NCI-H128 (cell line): Measurements from ENCODE around the gene KIR3DL1.
"Not testable (repeated sequence)": the region's sequence is repeated elsewhere in the genome, so short reads cannot be mapped to it uniquely, and the experiment has no call there.

Source experiments
- DNase-seq: peaks from one replicate; lab custom pipeline; 2025; ENCODE audit not compliant: unreplicated experiment; lab: John Stamatoyannopoulos, UW

The KIR3DL1 gene

DNA sequence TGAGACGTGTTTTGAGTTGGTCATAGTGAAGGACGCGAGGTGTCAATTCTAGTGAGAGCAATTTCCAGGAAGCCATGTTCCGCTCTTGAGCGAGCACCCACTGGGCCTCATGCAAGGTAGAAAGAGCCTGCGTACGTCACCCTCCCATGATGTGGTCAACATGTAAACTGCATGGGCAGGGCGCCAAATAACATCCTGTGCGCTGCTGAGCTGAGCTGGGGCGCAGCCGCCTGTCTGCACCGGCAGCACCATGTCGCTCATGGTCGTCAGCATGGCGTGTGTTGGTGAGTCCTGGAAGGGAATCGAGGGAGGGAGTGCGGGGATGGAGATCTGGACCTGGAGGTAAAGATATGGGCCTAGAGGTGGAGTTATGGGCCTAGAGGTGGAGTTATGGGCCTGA lies at the start of gene KIR3DL1:
Gene KIR3DL1, plus strand, starts transcription at position 218 of the 400 bp plus-strand sequence.
- DNase-seq, result not testable (repeated sequence)

DNA sequence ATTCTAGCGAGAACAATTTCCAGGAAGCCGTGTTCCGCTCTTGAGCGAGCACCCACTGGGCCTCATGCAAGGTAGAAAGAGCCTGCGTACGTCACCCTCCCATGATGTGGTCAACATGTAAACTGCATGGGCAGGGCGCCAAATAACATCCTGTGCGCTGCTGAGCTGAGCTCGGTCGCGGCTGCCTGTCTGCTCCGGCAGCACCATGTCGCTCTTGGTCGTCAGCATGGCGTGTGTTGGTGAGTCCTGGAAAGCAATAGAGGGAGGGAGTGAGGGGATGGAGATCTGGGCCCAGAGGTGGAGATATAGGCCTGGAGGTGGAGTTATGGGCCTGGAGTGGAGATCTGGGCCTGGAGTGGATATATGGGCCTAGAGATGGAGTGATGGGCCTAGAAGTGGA lies 46.6 kb upstream of the KIR3DL1 start, which contains the start of gene KIR2DL1:
Gene KIR2DL1, plus strand, starts transcription at position 148 of the 400 bp plus-strand sequence. Its CDS starts 58 bp downstream, at position 206.
- DNase-seq, result not testable (repeated sequence)

DNA sequence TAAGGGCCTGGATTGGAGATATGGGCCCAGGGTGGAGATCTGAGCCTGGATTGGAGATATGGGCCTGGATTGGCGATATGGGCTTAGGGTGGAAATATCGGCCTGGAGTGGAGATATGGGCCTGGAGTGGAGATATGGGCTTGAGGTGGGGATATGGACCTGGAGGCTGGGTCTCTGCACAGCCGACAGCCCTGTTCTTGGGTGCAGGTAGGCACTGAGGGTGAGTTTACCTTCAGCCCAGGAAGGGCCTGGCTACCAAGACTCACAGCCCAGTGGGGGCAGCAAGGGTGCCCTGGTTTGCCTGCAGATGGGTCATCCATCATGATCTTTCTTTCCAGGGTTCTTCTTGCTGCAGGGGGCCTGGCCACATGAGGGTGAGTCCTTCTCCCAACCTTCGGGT lies 45.8 kb upstream of the KIR3DL1 start:
- not testable (repeated sequence) for DNase-seq

DNA sequence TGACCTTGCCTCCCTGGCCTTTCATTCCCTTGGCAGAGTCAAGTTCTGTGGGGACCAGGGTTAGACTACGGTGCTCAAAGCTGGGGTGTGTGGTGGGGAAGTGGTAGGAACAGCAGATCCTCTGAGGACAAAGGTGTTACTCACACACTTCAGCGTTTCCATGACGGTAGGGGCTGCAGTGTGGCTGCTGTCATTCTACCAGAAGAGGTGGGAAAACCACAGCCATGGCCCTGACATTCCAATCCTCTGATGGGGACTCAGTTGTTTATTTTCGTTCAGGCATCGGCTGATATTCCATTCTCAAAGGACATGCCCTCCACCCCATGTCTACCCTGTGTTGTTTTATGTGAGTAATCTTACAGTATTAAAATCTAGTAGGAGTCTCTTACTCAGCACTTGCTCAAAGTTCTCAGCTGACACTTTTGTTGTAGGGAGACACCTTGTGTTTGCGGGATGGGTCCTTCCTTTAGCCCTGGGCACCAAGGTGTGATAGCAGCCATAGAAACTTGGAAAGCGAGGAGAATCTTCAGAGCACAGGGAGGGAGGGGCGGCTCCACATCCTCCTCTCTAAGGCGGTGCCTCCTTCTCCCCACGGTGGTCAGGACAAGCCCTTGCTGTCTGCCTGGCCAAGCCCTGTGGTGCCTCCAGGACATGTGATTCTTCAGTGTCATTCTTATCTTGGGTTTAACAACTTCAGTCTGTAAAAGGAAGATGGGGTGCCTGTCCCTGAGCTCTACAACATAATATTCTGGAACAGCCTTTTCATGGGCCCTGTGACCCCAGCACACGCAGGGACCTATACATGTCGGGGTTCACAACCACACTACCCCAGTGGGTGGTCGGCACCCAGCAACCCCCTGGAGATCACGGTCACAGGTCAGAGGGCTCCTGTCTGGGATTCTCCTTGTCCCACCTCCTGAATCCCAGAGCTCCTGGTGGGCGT lies 45.0 kb upstream of the KIR3DL1 start:
- not testable (repeated sequence) for DNase-seq

DNA sequence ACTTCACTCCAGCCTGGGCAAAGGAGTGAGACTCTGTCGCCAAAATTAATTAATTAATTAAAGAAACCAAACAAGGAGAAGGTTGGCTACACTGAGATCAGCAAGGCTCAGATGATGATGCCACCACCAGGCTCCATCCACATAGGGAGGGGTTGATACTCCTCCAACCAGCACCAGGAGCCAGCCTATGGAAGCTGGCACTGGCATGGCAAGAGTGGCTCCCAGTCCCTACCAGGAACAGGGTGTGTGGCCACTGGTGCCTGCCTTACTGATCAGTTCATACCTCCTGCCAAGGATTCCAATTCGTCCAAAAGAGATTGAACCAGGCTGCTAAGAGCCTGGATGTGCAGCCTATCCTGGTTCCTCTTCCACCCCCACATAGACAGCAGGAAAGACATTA lies 43.6 kb upstream of the KIR3DL1 start:
- DNase-seq, result not testable (repeated sequence)

DNA sequence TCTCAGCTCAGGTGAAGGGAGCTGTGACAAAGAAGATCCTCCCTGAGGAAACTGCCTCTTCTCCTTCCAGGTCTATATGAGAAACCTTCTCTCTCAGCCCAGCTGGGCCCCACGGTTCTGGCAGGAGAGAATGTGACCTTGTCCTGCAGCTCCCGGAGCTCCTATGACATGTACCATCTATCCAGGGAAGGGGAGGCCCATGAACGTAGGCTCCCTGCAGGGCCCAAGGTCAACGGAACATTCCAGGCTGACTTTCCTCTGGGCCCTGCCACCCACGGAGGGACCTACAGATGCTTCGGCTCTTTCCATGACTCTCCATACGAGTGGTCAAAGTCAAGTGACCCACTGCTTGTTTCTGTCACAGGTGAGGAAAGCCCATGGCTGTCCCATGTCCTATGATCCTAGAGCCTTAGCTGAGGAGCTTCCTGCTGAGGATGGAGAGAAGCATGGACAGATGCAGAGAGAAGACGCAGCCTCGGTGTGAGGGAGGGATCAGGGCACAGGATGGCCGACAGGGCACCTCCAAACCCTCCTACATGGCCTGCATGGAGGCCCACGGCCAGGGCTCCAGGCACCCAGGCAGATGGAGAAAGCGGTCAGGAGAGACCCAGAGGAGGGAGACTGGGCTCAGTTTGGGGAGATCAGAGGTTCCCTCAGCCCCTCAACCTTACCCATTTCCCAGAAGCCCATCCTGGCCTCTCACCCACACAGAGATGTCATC lies 41.0 kb upstream of the KIR3DL1 start:
- DNase-seq, result not testable (repeated sequence)

DNA sequence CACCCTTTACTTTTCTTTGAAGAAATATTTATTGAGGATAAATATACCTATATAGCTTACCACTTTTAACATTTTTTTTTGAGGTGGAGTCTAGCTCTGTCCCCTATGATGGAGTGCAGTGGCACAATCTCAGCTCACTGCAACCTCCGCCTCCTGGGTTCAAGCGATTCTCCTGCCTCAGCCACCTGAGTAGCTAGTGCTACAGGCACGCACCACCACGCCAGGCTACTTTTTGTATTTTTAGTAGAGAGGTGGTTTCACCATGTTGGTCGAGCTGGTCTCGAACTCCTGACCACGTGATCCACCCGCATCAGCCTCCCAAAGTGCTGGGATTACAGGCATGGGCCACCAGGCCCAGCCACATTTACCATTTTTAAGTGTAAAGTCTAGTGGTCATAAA lies 40.4 kb upstream of the KIR3DL1 start:
- DNase-seq, result not testable (repeated sequence)

DNA sequence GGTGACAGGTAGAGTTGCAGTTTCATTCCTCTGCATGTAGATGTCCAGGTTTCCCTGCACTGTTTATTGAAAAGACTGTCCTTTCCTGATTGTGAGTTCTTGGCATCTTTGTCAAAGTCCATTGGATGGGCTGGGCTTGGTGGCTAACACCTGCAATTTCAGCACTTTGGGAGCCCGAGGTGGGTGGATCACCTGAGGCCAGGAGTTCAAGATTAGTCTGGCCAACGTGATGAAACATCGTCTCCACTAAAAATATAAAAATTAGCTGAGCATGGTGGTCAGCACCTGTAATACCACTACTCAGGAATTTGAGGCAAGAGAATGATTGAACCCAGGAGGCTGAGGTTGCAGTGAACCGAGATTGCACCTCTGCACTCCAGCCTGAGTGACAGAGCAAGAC lies 38.4 kb upstream of the KIR3DL1 start:
- DNase-seq, result not testable (repeated sequence)

DNA sequence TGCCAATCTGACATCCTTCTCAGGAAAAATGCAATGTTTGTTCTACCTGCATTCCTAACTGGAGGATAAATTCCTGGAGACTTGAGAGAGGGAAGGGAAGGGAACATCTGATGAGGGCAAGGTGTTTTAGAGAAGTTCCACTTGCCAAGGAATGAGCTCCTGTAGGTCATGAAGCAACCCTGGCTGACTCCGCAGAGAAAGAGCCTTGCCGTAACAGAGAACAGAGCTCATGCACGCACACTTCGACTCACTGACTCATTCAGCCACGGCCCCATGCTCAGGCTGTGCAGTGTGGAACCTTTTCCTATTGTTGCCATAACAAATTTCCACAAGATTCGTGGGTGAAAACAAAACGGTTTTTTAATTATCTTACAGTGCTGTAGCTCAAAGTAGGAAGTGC lies 37.4 kb upstream of the KIR3DL1 start:
- not testable (repeated sequence) for DNase-seq

DNA sequence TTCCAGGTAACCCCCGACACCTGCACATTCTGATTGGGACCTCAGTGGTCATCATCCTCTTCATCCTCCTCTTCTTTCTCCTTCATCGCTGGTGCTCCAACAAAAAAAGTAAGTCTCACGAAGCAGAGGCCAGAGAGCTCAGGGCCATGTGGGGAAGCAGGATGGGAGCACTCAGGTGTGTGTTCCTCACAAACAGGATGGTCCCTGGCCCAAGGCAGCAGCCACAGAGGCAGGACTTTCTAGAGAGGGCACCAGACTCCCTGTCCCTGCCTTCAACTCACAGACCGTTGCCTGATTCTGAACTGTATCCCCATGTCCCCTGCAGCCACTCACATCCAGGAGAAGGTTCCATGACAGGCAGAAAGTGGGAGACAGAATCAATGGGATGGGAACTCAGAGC lies 33.4 kb upstream of the KIR3DL1 start:
- DNase-seq, result not testable (repeated sequence)

DNA sequence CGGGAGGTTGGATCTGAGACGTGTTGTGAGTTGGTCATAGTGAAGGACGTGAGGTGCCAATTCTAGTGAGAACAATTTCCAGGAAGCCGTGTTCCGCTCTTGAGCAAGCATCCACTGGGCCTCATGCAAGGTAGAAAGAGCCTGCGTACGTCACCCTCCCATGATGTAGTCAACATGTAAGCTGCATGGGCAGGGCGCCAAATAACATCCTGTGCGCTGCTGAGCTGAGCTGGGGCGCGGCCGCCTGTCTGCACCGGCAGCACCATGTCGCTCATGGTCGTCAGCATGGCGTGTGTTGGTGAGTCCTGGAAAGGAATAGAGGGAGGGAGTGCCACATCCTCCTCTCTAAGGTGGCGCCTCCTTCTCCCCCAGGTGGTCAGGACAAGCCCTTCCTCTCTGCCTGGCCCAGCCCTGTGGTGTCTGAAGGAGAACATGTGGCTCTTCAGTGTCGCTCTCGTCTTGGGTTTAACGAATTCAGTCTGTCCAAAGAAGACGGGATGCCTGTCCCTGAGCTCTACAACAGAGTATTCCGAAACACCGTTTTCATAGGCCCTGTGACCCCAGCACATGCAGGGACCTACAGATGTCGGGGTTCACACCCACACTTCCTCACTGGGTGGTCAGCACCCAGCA lies 30.1 kb upstream of the KIR3DL1 start:
- not testable (repeated sequence) for DNase-seq

DNA sequence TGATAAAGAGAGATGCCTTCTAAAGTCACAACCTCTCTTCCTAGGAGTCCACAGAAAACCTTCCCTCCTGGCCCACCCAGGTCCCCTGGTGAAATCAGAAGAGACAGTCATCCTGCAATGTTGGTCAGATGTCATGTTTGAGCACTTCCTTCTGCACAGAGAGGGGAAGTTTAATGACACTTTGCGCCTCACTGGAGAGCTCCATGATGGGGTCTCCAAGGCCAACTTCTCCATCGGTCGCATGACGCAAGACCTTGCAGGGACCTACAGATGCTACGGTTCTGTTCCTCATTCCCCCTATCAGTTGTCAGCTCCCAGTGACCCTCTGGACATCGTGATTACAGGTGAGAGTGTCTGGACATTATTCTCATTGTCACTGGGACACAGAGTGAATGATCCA lies 28.1 kb upstream of the KIR3DL1 start:
- not testable (repeated sequence) for DNase-seq

DNA sequence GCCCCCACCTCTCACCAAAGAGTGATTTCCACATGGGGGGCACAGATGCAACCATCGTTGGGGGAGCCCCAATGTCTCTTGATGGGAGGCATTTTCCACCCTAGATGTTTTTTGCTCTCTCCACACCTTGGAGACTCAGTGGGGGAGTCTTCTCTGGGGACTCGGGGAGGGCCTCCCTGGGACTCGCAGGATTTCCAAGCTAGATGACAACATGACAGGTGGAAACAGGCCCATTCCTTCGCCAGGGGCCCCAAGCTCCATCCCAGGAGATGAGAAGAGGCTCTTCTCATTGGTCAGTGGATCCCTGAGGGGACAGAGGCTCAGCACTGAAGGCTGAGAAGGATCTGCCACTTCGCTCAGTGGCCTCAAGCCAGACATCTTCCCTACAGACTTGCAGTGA lies 25.6 kb upstream of the KIR3DL1 start:
- no peak for DNase-seq

DNA sequence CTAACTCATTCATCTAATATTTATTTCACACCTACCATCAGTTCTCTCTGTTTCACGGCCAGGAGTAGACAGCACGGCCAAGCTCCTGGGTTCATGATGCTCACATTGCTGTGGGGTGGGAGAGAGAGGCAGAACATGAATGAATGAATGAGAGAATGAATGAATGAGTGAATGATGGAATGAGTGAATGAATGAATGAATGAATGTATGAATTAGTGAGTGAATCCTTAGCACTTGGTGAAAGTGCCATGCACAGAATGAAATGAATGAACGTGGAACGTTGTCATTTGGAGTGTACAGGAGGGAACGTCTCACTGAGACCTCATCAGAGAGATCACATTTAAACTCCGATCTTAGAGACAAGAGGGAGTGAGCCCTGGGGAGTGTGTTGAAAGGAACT lies 24.8 kb upstream of the KIR3DL1 start:
- DNase-seq, result no peak

DNA sequence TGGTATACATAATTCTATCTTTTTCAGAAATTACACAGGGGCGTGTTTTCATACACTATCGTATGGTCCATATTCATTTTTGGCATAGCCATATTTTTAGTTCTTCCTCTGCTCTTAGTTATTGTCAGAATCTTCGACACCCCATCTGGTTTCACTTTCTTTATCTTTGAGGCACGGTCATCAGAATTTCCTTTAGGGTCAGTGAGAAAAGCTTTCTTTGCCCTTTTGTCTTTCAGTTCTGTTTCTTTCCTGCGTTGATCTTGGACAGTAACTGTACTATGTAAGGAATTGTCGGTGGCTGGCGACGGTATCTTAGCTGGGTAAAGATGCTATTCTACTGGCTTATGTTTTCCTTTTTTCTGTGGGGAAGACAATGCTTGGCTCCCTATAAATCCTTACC lies 23.5 kb upstream of the KIR3DL1 start:
- DNase-seq, result no peak

DNA sequence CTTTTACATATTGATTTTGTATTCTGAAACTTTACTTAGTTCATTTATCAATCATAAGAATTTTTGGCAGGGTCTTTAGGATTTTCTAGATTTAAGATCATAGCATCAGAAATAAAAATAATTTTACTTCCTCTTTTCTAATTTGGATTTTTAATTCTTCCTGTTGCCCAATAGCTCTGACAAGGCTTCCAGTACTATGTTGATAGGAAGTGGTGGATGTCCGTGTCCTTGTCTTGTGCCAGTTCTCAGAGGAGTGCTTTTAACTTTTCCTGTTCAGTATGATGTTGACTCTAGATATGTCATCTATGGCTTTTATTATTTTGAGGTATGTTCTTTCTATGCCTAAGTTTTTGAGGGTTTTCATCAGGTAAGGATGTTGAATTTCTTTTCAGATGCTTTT lies 20.5 kb upstream of the KIR3DL1 start:
- no peak for DNase-seq

DNA sequence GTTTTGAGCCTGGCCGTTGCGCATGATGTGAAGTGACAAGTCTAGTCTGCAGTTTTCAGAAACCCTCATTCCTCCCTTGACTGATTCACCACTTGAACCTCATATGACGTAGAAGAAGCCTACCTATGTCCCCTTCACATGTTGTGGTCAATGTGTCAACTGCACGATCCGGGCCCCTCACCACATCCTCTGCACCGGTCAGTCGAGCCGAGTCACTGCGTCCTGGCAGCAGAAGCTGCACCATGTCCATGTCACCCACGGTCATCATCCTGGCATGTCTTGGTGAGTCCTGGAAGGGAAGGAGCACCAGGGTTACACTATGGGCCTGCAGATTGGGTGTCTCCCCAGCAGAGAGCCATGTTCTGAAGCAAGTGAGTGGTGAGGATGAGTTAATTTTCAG lies 12.9 kb upstream of the KIR3DL1 start, which contains the start of gene KIR2DL4:
Gene KIR2DL4, plus strand, starts transcription at position 201 of the 400 bp plus-strand sequence. Its CDS starts 42 bp downstream, at position 243.
- no peak for DNase-seq

DNA sequence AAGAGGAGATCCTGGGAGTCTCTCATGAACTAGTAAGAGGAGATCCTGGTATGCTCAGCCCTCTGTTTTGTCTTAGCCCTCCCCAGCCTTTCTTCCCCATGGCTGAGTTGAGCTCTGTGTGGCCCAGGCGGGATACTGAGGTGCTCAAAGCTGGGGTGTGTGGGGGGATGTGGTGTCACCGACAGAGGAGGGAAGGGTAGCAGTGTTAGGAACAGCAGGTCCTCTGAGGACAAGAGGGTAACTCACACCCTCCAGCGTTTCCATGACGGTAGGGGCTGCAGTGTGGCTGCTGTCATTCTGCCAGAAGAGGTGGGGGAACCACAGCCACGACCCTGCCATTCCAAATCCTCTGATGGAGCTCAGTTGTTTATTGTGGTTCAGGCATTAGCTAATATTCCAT lies 12.2 kb upstream of the KIR3DL1 start:
- no peak for DNase-seq

DNA sequence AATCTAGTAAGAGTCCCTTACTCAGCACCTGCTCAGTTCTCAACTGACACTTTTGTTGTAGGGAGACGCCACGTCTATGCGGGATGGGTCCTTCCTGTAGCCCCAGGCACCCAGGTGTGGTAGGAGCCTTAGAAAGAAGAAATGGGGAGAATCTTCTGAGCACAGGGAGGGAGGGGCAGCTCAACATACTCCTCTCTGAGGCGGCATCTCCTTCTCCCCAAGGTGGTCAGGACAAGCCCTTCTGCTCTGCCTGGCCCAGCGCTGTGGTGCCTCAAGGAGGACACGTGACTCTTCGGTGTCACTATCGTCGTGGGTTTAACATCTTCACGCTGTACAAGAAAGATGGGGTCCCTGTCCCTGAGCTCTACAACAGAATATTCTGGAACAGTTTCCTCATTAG lies 11.7 kb upstream of the KIR3DL1 start:
- no peak for DNase-seq

DNA sequence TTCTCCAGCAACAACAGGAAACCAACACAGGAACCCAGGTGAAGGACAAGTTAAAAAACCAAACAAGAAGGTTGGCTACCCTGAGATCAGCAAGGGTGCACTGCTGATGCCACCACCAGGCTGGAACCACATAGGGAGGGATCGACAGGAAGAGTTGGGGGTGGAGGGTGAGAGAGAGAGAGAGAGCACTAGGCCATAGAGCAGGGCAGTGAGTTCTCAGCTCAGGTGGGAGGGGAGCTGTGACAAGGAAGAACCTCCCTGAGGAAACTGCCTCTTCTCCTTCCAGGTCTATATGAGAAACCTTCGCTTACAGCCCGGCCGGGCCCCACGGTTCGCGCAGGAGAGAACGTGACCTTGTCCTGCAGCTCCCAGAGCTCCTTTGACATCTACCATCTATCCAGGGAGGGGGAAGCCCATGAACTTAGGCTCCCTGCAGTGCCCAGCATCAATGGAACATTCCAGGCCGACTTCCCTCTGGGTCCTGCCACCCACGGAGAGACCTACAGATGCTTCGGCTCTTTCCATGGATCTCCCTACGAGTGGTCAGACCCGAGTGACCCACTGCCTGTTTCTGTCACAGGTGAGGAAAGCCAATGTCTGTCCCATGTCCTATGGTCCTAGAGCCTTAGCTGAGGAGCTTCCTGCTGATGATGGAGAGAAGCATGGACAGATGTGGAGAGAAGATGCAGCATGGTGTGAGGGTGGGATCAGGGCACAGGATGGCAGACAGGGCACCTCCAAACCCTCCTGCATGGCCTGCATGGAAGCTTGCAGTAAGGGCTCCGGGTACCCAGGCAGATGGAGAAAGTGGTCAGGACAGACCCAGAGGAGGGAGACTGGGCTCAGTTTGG lies 10.4 kb upstream of the KIR3DL1 start:
- DNase-seq, result no peak

DNA sequence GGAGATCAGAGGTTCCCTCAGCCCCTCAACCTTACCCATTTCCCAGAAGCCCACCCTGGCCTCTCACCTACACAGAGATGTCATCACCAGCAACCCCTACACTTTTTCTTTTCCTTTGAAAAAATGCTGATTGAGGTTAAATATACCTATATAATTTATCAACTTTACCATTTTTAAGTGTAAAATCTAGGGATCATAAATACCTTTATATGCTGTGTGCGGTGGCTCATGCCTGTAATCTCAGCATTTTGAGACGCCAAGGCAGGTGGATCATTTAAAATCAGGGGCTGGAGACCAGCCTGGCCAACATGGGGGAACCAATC lies 9.8 kb upstream of the KIR3DL1 start:
- DNase-seq, result no peak
